Urinary bladder (tissue), 4 donors: ENCODE data around the gene AARSD1. TPM values are rescaled to one million over a fixed set of nuclear protein-coding genes. Genes with fewer than 3 reads are reported as not detected.
"Not testable (repeated sequence)": the region's sequence is repeated elsewhere in the genome, so short reads cannot be mapped to it uniquely, and the experiment has no call there.

Experiments
- DNase-seq: peaks from one replicate; pipeline ENCODE4 v3.0.0-alpha.2; 2015; ENCODE audit errors: extremely low spot score
- H3K27ac ChIP-seq: one replicate; pipeline ENCODE4 v1.5.1; 2013; ENCODE audit warnings: low read depth, mild to moderate bottlenecking, moderate library complexity
- H3K36me3 ChIP-seq: one replicate; pipeline ENCODE4 v1.6.1; 2013; ENCODE audit warnings: mild to moderate bottlenecking, moderate library complexity; ENCODE audit not compliant: insufficient read depth
- H3K4me1 ChIP-seq: one replicate; pipeline ENCODE4 v1.6.1; 2013; ENCODE audit warnings: mild to moderate bottlenecking, moderate library complexity; ENCODE audit not compliant: insufficient read depth
- H3K4me3 ChIP-seq: one replicate; pipeline ENCODE4 v1.5.1; 2013; ENCODE audit warnings: low read depth, low read length
- WGBS: extraction: QIAGEN DNeasy Blood & Tissue Kit; methylation state at CpG from one replicate; pipeline ENCODE4 v1.1.7; 2013; 5-methylcytosine and 5-hydroxymethylcytosine counted together
- polyA plus RNA-seq: library from polyadenylated mRNA; stranded (reverse); fragments of 200-250 nt; gene quantifications from one replicate; pipeline ENCODE4 v1.2.3, GENCODE V29; 2013
- total RNA-seq: library from RNA; depleted of rRNA; stranded (reverse); fragments of >200 nt; gene quantifications from one replicate; pipeline ENCODE4 v1.2.3, GENCODE V29; 2014
- donor health status: healthy with polysubstance abuse.
- donor health status: healthy.

AARSD1 gene
- total and polyA plus RNA-seq, 2 donors = 20.6 to 36.2 TPM

DNA sequence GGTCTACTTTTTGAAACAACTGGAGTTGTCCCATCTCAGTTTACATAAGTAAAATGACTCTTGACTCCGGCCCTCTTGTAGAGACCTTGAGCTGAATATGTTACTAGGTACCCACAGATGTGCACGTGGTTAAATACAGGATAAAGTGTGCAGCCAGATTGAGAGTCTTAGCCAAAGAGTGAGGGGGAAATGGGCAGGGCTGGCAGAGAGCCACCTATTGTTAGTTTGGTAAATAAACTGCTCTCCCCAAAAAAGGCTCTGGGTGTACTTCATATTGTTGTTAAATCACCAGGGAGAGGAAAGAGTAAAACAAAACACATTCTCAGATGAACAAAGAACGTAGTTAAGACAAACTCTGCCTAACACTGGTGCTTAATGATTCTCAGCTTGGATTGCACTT is 43.3 kb downstream of the AARSD1 start:
- no peak overlapping the region for H3K4me3 ChIP-seq
- no peaks in the 10 kb centered on the region for H3K36me3 ChIP-seq
- H3K4me1 ChIP-seq = no peaks in the 10 kb centered on the region
- H3K27ac ChIP-seq = no peak overlapping the region
- DNase-seq = peak; percentile 14
- WGBS = 37% methylated on average over 3 of the region's 3 CpGs

GRCh38 chr17:42920106-42920900 is 44.0 kb downstream of the AARSD1 start:
- H3K27ac ChIP-seq = no peak overlapping the region
- H3K4me1 ChIP-seq = no peaks in the 10 kb centered on the region
- no peak overlapping the region for H3K4me3 ChIP-seq
- no peak for DNase-seq
- no peaks in the 10 kb centered on the region for H3K36me3 ChIP-seq
- WGBS = 82% methylated on average over 10 of the region's 10 CpGs

GRCh38 chr17:42919522-42920077 is 44.7 kb downstream of the AARSD1 start:
- DNase-seq, H3K4me1 ChIP-seq, H3K36me3 ChIP-seq, H3K27ac ChIP-seq, H3K4me3 ChIP-seq: not testable (repeated sequence)
- WGBS = 86% methylated on average over 10 of the region's 10 CpGs

DNA sequence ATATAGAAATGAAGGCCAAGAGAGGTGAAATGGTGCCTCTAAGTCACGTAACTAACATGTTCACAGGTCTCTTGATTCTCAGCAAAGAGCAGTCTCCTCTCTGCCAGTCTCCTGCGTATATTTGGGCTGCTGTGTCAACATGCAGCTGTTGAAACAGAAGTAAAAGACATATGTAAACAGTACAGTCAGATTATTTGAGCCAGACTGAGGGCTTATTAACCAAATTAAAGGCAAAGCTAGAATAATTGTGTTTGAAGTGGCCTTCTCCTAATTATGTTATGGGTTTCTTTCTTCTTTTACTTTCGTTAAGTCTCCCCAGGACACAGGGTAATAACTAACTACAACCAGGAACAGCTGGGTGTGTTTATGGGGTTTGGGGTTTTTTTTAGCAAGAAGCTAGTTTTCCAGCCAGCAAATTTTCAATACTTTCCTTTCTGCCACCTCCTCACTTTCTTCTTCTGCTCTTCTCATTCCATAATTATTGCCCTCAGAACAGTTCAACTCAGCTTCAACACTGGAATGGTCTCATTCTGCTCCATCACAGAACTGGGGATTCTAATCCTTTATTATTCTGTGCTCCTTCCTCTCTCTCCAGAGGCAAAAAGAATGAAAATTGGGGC is 45.2 kb downstream of the AARSD1 start:
- Histone ChIP-seq H3K4me1 (no peaks in the 10 kb centered on the region), H3K4me3 (no peak overlapping the region), H3K27ac (peak overlapping the region; percentile 3), H3K36me3 (no peaks in the 10 kb centered on the region)
- WGBS = 41% methylated on average over 3 of the region's 3 CpGs
- no peak for DNase-seq

- H3K4me3 ChIP-seq = no peak overlapping the region
- WGBS = 79% methylated on average over 8 of the region's 8 CpGs
- no peak overlapping the region for H3K27ac ChIP-seq
- H3K36me3 ChIP-seq = no peaks in the 10 kb centered on the region
- no peak for DNase-seq
- H3K4me1 ChIP-seq = no peaks in the 10 kb centered on the region
These were observed 47.0 kb downstream of the AARSD1 start for GRCh38 chr17:42917236-42917603.

DNA sequence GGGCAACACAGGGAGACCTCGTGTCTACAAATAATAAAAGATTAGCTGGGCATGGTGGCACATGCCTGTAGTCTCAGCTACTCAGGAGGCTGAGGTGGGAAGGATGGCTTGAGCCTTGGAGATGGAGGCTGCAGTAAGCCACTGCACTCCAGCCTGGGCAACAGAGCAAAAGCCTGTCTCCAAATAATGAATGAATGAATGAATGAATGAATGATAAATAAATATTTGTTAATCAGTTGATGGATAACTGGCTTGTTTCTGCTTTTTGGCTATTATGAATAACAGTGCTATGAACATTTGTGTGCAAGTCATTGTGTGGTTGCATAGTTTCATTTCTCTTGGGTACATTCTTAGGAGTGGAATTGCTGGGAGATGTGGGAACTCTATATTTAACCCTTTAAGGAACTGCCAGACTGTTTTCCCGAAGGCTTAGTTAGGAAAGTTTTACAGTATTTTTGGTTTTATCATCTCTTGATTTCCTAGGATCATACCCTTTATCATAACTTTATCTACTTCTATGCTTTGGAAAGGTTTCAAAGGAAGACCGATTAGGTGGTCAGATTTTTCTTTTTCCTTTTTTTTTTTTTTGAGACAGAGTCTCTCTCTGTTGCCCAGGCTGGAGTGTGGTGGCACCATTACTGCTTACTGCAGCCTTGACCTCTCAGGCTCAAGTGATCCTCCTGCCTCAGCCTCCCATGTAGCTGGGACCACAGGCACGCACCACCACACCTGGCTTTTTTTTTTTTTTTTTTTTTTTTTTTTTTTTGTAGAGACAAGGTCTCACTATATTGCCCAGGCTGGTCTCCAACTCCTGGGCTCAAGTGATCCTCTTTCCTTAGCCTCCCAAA is 47.6 kb downstream of the AARSD1 start:
- WGBS = 85% methylated on average over 4 of the region's 4 CpGs
- not testable (repeated sequence) for H3K4me3 ChIP-seq, H3K4me1 ChIP-seq, DNase-seq, H3K36me3 ChIP-seq, H3K27ac ChIP-seq

DNA sequence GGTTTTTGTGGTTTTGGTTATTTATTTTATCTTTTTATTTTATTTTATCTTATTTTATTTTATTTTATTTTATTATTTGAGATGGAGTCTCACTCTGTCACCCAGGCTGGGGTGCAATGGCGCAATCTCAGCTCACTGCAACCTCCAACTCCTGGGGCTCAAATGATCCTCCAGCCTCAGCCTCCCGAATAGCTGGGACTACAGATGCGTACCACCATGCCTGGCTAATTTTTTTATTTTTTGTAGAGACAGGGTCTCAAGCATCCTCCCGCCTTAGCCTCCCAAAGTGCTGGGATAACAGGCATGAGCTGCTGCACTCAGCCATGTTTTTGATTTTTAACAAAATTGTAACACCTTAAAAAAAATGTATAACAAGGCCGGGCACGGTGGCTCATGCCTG is 49.0 kb downstream of the AARSD1 start:
- DNase-seq, H3K4me1 ChIP-seq, H3K36me3 ChIP-seq, H3K4me3 ChIP-seq, H3K27ac ChIP-seq: not testable (repeated sequence)
- 94% methylated on average over 6 of the region's 6 CpGs for WGBS

DNA sequence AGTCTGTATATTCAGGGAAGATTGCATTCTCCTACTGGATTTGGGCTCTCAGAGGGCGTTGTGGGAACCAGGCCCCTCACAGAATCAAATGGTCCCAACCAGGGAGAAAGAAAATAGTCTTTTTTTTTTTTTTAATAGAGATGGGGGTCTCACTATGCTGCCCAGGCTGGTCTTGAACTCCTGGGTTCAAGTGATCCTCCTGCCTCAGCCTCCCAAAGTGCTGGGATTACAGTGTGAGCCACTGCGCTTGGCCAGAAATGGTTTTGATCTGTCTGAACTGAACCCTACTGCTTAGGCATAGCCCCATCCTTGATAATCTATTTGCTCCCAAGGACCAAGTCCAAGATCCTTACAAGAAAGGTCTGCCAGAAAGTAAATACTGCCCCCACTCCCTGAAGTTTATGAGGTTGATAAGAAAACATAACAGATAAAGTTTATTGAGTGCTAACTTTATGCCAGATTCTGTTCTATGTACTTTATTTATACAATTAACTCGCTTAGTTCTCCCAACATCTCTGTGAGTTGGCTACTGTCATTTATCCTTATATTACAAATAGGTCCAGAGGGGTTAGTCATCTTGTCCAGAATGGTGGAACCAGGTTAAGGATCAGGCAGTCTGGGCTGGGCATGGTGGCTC is 50.2 kb downstream of the AARSD1 start:
- no peaks in the 10 kb centered on the region for H3K36me3 ChIP-seq
- 49% methylated on average over 3 of the region's 3 CpGs for WGBS

GRCh38 chr17:42913522-42913921 is 50.7 kb downstream of the AARSD1 start:
- Histone ChIP-seq H3K27ac (no peak overlapping the region), H3K4me3 (no peak overlapping the region), H3K36me3 (no peaks in the 10 kb centered on the region), H3K4me1 (no peaks in the 10 kb centered on the region)
- DNase-seq = peak; percentile 15
- 71% methylated on average over 2 of the region's 2 CpGs for WGBS

More for the DNA sequence above, 50.2 kb downstream of the AARSD1 start:
- DNase-seq = no peak
- no peaks in the 10 kb centered on the region for H3K4me1 ChIP-seq
- H3K27ac ChIP-seq = no peak overlapping the region
- H3K4me3 ChIP-seq = no peak overlapping the region

DNA sequence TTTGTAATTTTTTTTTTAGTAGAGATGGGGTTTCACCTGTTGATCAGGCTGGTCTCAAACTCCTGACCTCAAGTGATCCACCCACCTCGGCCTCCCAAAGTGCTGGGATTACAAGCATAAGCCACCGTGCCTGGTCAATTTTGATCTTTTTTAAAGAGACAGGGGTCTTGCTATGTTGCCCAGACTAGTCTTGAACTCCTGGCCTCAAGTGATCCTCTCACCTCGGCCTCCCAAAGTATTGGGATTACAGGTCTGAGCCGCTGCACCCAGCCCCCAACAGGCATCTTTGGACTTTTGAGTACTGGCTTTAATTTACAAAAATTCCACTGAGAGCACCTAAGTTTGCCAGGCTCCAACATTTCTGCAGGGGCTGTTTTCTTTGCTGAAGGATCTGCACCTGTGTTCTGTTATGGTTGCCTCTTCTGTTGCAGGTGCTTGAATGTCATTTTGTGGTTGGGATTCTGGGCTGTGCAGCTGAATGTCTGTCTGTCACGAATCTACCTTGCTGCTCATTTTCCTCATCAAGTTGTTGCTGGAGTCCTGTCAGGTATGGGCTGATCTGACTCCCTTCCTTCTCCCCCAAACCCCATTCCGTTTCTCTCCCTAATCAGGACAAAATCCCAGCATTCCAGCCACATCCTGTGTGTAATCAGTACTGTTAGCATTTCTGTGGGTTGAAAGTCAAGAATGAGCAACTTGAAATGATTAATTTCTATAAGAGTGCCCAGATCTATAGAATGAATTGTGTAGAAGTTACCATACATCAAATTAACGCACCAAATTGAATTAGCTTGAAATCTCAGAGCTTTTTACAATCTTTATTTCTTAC is 55.2 kb downstream of the AARSD1 start:
- no peak for DNase-seq
- H3K4me3 ChIP-seq = no peak overlapping the region
- 68% methylated on average over 7 of the region's 7 CpGs for WGBS
- no peaks in the 10 kb centered on the region for H3K36me3 ChIP-seq
- no peak overlapping the region for H3K27ac ChIP-seq
- H3K4me1 ChIP-seq = peaks cover 1% of the 10 kb centered on the region

DNA sequence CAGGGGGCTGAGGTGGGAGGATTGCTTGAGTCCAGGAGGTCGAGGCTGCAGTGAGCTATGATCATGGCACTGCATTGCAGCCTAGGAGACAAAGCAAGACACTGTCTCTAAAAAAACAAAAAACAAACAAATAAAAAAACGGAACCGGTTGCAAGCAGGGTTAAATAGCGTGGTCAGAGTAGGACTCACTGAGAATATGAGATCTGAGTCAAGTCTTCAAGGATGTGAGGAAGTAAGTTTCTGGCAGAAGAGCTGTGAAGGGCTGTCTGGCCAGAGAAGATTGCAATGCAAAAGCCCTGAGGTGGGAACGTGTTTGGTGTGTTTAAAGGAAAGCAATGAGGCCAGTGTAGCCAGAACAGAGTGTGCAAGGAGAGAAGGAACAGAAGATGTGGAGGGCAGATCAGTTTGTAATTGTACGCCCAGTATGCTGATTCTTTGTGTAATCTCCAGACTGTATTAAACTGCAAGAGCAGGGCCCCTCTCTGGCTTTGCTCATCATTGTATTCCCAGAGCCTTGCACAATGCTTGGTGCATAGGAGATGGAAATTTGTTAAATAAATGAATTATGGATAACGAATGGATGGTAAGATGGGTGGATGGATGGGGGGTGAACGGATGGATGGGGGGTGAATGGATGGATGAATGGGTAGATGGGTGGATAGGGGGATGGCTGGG is 57.3 kb downstream of the AARSD1 start:
- no peak overlapping the region for H3K4me3 ChIP-seq
- H3K4me1 ChIP-seq = peaks cover 1% of the 10 kb centered on the region
- H3K36me3 ChIP-seq = no peaks in the 10 kb centered on the region
- H3K27ac ChIP-seq = no peak overlapping the region
- no peak for DNase-seq
- 76% methylated on average over 8 of the region's 8 CpGs for whole genome bisulfite sequencing

GRCh38 chr17:42904110-42904469 is 60.2 kb downstream of the AARSD1 start:
- 70% methylated on average over 6 of the region's 6 CpGs for WGBS

More at GRCh38 chr17:42904110-42904469, 60.2 kb downstream of the AARSD1 start:
- Histone ChIP-seq H3K36me3 (no peaks in the 10 kb centered on the region), H3K4me1 (peaks cover 1% of the 10 kb centered on the region), H3K27ac (no peak overlapping the region), H3K4me3 (no peak overlapping the region)
- no peak for DNase-seq
